ENCODE data around the gene RFX8.
"Not testable (repeated sequence)": the region's sequence is repeated elsewhere in the genome, so short reads cannot be mapped to it uniquely, and the experiment has no call there.

RFX8 gene

DNA sequence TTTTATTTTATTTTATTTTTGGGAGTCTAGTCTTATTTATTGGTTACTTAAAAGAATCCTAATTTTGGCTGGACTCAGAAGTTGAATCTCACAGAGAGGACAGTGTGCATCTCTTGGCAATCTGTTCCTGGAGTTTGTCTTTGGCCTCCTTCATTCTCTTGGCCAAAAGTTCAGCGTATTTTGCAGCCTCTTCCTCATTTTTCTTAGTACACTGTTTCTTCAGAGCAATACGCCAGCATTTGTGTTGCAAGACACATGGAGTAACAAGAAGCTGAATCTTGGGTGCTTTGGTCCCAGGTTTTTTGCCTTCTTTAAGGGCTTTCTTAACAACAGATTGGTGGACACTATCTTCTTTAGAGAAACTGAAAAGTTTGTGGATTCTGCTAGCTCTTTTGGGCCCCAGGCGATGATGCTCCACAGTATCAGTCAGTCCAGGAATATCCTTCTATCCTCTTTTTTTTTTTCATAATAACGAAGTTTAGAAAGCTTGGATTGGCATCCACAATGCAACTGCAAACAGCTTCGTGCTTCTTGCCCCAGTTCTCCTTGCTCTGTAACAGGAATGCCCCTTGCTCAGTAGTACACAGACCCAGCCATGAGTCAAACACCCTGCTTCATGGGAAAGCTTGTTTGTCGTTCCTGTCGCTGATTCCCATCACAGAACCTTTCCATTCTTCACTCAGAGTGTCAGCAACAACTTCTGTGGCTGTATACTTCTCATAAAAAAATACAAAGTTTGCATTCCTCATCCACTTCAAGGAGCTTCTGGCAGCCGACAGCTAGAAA is 34.8 kb upstream of the RFX8 start:
- Histone ChIP-seq H3K27me3 (ENCODE audit: control insufficient read depth, insufficient read depth, low read length) (no peaks in the 10 kb centered on the region), H3K4me1 (ENCODE audit: control insufficient read depth, low read depth, low read length) (no peaks in the 10 kb centered on the region), H3K36me3 (ENCODE audit: control insufficient read depth, low read depth, low read length) (no peaks in the 10 kb centered on the region), H3K4me3 (ENCODE audit: low read length) (no peak overlapping the region), H3K9ac (ENCODE audit: low read length) (no peak overlapping the region), H3K27ac (ENCODE audit: low read length) (no peak overlapping the region), H3K9me3 (ENCODE audit: control insufficient read depth, low read depth, low read length) (no peaks in the 10 kb centered on the region)

DNA sequence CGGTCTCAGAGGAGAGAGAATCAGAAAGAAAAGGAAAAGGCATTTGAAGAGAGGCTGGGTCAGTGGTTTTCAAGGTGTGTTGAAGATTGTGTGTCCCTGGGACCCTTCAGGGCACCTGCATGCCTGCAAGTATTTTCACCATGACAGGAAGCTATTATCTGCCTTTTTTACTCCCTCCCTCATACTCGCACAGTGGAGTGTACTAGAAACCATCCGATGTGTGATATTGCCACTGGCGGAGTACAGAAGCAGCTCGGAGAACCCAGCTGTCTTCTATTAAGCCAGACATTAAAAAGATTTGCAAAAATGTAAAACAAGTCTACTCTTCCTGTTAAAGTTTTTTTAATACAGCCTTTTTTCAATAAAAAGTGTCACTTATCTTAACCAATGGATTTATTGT is 33.7 kb upstream of the RFX8 start:
- Histone ChIP-seq H3K9ac (ENCODE audit: low read length) (no peak overlapping the region), H3K36me3 (ENCODE audit: control insufficient read depth, low read depth, low read length) (no peaks in the 10 kb centered on the region), H3K4me1 (ENCODE audit: control insufficient read depth, low read depth, low read length) (no peaks in the 10 kb centered on the region), H3K4me3 (ENCODE audit: low read length) (no peak overlapping the region), H3K9me3 (ENCODE audit: control insufficient read depth, low read depth, low read length) (no peaks in the 10 kb centered on the region), H3K27me3 (ENCODE audit: control insufficient read depth, insufficient read depth, low read length) (no peaks in the 10 kb centered on the region), H3K27ac (ENCODE audit: low read length) (no peak overlapping the region)

DNA sequence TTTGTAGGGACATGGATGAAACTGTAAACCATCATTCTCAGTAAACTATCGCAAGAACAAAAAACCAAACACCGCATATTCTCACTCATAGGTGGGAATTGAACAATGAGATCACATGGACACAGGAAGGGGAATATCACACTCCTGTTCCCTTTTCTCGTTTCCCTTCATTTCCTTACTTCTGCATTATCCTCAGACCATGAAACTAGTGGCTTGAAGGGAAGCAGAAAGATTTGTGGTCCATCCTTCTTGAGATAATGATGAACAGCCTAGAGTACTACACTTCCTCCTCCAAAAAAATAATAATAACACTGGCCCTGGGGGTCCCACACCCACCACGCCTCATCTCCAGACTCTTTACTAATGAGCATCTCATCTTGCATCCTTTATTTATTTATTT is 30.4 kb upstream of the RFX8 start:
- not testable (repeated sequence) for H3K4me3 ChIP-seq (ENCODE audit: low read length); H3K27me3 ChIP-seq (ENCODE audit: control insufficient read depth, insufficient read depth, low read length); H3K36me3 ChIP-seq (ENCODE audit: control insufficient read depth, low read depth, low read length); H3K9ac ChIP-seq (ENCODE audit: low read length); H3K4me1 ChIP-seq (ENCODE audit: control insufficient read depth, low read depth, low read length); H3K27ac ChIP-seq (ENCODE audit: low read length); H3K9me3 ChIP-seq (ENCODE audit: control insufficient read depth, low read depth, low read length)

DNA sequence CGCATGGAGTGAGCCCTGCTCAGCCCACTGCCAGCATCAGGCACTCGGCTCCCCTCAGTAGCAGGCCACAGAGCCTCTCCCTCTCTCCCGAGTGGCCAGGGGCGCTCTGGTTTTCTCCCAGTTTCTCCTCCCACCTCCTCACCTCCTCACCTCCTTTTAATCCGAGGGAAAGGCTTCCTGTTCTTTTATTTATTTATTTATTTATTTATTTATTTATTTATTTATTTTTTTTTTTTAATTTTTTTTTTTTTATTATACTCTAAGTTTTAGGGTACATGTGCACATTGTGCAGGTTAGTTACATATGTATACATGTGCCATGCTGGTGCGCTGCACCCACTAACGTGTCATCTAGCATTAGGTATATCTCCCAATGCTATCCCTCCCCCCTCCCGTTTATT is 29.8 kb upstream of the RFX8 start:
- not testable (repeated sequence) for H3K4me1 ChIP-seq (ENCODE audit: control insufficient read depth, low read depth, low read length); H3K27ac ChIP-seq (ENCODE audit: low read length); H3K36me3 ChIP-seq (ENCODE audit: control insufficient read depth, low read depth, low read length); H3K4me3 ChIP-seq (ENCODE audit: low read length); H3K27me3 ChIP-seq (ENCODE audit: control insufficient read depth, insufficient read depth, low read length); H3K9me3 ChIP-seq (ENCODE audit: control insufficient read depth, low read depth, low read length); H3K9ac ChIP-seq (ENCODE audit: low read length)

DNA sequence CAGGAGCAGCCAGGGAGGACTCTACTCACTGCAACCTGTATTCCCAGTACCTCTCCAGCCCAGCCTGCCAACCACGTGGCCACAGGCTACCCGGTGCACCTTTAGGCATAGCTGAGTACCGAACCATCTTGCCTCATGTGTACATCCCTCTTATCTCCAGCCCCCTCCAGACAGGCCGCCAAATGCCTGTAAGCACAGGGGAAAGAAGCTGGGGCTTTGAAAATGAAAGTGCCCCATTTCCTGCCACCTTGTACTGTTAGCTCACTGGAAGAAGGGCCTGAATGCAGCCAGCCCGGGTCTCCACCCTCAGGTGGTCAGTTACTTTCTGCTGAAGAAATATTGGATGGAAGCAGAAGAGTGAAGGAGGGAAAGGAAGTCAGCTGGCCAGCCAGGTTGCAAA is 27.2 kb upstream of the RFX8 start:
- Histone ChIP-seq H3K4me1 (ENCODE audit: control insufficient read depth, low read depth, low read length) (no peaks in the 10 kb centered on the region), H3K9me3 (ENCODE audit: control insufficient read depth, low read depth, low read length) (no peaks in the 10 kb centered on the region), H3K9ac (ENCODE audit: low read length) (no peak overlapping the region), H3K27me3 (ENCODE audit: control insufficient read depth, insufficient read depth, low read length) (no peaks in the 10 kb centered on the region), H3K27ac (ENCODE audit: low read length) (no peak overlapping the region), H3K4me3 (ENCODE audit: low read length) (no peak overlapping the region), H3K36me3 (ENCODE audit: control insufficient read depth, low read depth, low read length) (no peaks in the 10 kb centered on the region)

DNA sequence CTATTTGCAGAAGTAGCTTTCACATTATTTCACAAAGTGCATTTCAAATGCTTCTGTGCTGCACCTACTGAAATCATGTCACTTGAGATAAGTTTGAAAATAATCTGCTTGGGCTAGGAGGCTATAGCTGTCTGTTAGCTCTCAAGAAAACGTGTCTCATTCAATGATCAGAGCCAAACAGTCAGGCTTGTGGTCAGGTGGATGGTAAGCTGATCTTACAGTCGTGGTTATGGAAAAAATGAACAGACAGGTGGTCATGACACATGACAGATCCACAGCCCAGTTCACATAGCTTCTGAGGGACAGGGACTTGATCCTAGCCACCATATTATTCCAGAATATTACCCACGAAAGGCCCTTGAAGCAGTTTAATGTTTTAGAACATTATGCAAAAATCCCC is 26.5 kb upstream of the RFX8 start:
- no peaks in the 10 kb centered on the region for H3K9me3 ChIP-seq (ENCODE audit: control insufficient read depth, low read depth, low read length)
- no peak overlapping the region for H3K27ac ChIP-seq (ENCODE audit: low read length)
- no peaks in the 10 kb centered on the region for H3K4me1 ChIP-seq (ENCODE audit: control insufficient read depth, low read depth, low read length)
- no peak overlapping the region for H3K9ac ChIP-seq (ENCODE audit: low read length)
- no peaks in the 10 kb centered on the region for H3K36me3 ChIP-seq (ENCODE audit: control insufficient read depth, low read depth, low read length)
- no peaks in the 10 kb centered on the region for H3K27me3 ChIP-seq (ENCODE audit: control insufficient read depth, insufficient read depth, low read length)
- no peak overlapping the region for H3K4me3 ChIP-seq (ENCODE audit: low read length)

DNA sequence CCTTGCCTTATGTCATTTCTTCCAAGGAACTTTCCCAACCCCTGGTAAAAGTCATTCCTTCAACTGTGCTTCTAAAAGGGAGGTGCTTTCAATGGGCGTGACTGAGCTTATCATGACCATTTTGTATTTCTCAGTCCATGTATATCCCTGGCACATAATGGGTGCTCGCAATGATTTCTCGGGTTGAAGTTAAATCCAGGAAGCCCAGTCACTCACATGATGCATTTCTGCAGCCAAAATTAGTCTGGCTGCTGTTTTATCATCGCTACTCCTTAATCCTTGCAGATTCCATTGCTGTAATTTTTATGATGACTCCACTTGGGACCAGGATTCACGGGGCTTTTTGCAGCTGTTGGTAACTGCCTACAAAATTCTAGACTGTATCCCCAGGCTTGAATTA is 25.9 kb upstream of the RFX8 start:
- H3K9me3 ChIP-seq (ENCODE audit: control insufficient read depth, low read depth, low read length) = no peaks in the 10 kb centered on the region

DNA sequence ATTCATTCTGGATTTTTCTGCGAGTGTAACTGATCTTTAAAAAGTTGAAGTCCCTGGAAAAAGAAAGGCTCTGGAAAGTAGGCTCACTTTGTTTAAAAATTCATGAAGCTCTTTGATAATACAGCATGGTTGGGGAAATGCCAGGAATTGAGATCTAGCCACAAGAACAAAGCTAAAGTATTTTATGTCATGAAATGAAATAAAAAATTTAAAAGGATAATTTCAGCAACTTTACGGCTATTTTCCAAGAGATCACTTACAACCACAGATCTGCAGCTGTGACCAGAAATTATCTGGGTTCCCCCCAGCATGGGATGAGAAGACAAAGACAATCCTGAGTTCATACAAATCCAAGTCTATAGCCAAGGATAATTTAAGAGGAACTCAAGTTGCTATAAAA is 25.3 kb upstream of the RFX8 start:
- Histone ChIP-seq H3K4me3 (ENCODE audit: low read length) (no peak overlapping the region), H3K27me3 (ENCODE audit: control insufficient read depth, insufficient read depth, low read length) (no peaks in the 10 kb centered on the region), H3K4me1 (ENCODE audit: control insufficient read depth, low read depth, low read length) (no peaks in the 10 kb centered on the region), H3K9ac (ENCODE audit: low read length) (no peak overlapping the region), H3K9me3 (ENCODE audit: control insufficient read depth, low read depth, low read length) (no peaks in the 10 kb centered on the region), H3K27ac (ENCODE audit: low read length) (no peak overlapping the region), H3K36me3 (ENCODE audit: control insufficient read depth, low read depth, low read length) (no peaks in the 10 kb centered on the region)

More for the DNA sequence above, 25.9 kb upstream of the RFX8 start:
- Histone ChIP-seq H3K9ac (ENCODE audit: low read length) (no peak overlapping the region), H3K4me3 (ENCODE audit: low read length) (no peak overlapping the region), H3K36me3 (ENCODE audit: control insufficient read depth, low read depth, low read length) (no peaks in the 10 kb centered on the region), H3K27me3 (ENCODE audit: control insufficient read depth, insufficient read depth, low read length) (no peaks in the 10 kb centered on the region), H3K27ac (ENCODE audit: low read length) (no peak overlapping the region), H3K4me1 (ENCODE audit: control insufficient read depth, low read depth, low read length) (no peaks in the 10 kb centered on the region)

DNA sequence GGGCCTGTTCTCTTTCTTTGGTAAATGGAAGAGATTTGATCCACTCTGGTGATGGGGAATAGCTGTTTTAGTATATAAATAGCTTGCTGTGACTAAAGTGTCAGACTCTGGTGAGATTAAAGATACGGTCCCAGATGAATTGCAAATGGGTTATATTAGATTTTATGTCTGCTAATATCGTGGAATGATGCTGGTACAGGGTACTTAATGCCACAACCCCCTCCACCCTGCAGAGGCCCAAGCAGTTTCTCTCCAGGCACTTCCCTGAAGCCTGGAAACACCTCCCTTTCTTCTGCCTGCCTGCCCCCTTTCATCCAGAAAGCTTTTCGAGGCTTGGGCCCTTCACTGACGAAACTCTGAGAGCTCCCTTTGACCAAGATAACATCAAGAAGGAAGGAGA is 21.4 kb upstream of the RFX8 start:
- Histone ChIP-seq H3K9ac (ENCODE audit: low read length) (no peak overlapping the region), H3K36me3 (ENCODE audit: control insufficient read depth, low read depth, low read length) (no peaks in the 10 kb centered on the region), H3K27me3 (ENCODE audit: control insufficient read depth, insufficient read depth, low read length) (no peaks in the 10 kb centered on the region), H3K4me3 (ENCODE audit: low read length) (no peak overlapping the region), H3K9me3 (ENCODE audit: control insufficient read depth, low read depth, low read length) (no peaks in the 10 kb centered on the region), H3K27ac (ENCODE audit: low read length) (no peak overlapping the region), H3K4me1 (ENCODE audit: control insufficient read depth, low read depth, low read length) (no peaks in the 10 kb centered on the region)

DNA sequence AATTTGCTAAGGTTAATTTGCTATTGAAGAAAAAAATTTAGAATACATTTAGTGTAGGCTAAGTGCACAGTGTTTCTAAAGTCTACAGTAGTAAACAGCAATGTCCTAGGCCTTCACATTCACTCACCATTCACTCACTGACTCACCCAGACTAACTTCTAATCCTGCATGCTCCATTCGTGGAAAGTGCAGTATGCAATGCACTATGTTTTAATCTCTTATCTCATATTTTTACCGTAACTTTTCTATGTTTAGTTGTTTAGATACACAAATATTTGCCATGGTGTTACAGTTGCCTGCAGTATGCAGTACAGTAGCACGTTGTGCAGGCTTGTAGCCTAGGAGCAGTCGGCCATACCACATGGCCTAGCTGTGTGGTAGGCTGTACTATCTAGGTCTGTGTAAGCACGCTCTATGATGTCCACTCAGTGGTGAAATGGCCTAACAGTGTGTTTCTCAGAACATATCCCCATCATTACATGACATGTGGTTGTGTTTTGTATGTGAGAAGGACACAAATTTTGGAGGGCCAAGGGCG is 18.1 kb upstream of the RFX8 start:
- Histone ChIP-seq H3K4me1 (ENCODE audit: control insufficient read depth, low read depth, low read length) (no peaks in the 10 kb centered on the region), H3K9me3 (ENCODE audit: control insufficient read depth, low read depth, low read length) (no peaks in the 10 kb centered on the region), H3K27ac (ENCODE audit: low read length) (no peak overlapping the region), H3K4me3 (ENCODE audit: low read length) (no peak overlapping the region), H3K27me3 (ENCODE audit: control insufficient read depth, insufficient read depth, low read length) (no peaks in the 10 kb centered on the region), H3K9ac (ENCODE audit: low read length) (no peak overlapping the region), H3K36me3 (ENCODE audit: control insufficient read depth, low read depth, low read length) (no peaks in the 10 kb centered on the region)

DNA sequence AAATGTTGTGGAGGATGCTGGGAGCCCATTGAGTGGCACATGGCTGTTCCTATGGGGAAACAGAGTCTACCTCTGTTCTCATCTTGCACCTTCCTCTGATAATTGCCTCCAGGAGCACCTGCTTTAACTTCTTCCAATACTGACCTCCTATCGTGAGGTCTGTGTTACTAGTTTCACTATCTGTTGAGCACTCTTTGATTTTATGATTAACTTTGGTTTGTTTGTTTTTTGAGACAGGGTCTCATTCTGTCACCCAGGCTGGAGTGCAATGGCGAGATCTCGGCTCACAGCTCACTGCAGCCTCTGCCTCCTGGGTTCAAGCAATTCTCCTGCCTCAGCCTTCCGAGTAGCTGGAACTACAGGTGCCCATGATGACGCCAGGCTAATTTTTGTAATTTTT is 12.1 kb upstream of the RFX8 start:
- no peaks in the 10 kb centered on the region for H3K36me3 ChIP-seq (ENCODE audit: control insufficient read depth, low read depth, low read length)
- no peak overlapping the region for H3K4me3 ChIP-seq (ENCODE audit: low read length)
- no peaks in the 10 kb centered on the region for H3K27me3 ChIP-seq (ENCODE audit: control insufficient read depth, insufficient read depth, low read length)
- no peak overlapping the region for H3K9ac ChIP-seq (ENCODE audit: low read length)
- no peaks in the 10 kb centered on the region for H3K4me1 ChIP-seq (ENCODE audit: control insufficient read depth, low read depth, low read length)
- no peak overlapping the region for H3K27ac ChIP-seq (ENCODE audit: low read length)
- H3K9me3 ChIP-seq (ENCODE audit: control insufficient read depth, low read depth, low read length) = no peaks in the 10 kb centered on the region

DNA sequence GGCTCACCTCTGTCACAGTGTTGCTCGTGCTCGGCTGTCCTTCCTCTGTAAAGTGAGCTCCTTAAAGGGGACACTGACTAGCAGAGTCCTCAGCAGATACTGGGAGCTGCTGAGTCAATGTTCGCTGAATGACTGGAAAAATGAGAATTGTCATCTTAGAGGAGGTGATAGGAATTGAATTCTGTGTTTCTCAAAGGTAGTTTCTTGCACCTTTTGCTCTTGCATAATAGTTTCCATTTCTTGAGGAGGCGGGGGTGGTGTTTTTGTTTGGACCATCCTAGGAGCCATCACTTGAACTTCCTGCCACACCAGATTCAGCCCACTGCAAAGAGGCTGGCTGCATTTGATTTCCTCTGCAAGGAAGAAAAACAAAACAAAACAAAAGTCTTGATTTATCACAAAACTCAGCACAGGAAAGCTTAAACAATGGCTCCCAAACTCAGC is 11.4 kb upstream of the RFX8 start:
- Histone ChIP-seq H3K4me1 (ENCODE audit: control insufficient read depth, low read depth, low read length) (no peaks in the 10 kb centered on the region), H3K9me3 (ENCODE audit: control insufficient read depth, low read depth, low read length) (no peaks in the 10 kb centered on the region), H3K9ac (ENCODE audit: low read length) (no peak overlapping the region), H3K27ac (ENCODE audit: low read length) (no peak overlapping the region), H3K27me3 (ENCODE audit: control insufficient read depth, insufficient read depth, low read length) (no peaks in the 10 kb centered on the region), H3K4me3 (ENCODE audit: low read length) (no peak overlapping the region), H3K36me3 (ENCODE audit: control insufficient read depth, low read depth, low read length) (no peaks in the 10 kb centered on the region)

All from iPS-18a (cell line).